Ishikawa (cell line): ENCODE data around the gene TMEM138.

Experiments used
- CEBPB ChIP-seq: IDR thresholded peaks from 2 replicates; pipeline ENCODE4 v1.6.1; 2012
- CREB1 ChIP-seq: IDR thresholded peaks from 2 replicates; pipeline ENCODE4 v1.6.1; 2012; ENCODE audit warnings: low read depth
- EGR1 ChIP-seq: IDR thresholded peaks from 2 replicates; pipeline ENCODE4 v1.6.1; 2012
- EP300 ChIP-seq: IDR thresholded peaks from 2 replicates; pipeline ENCODE4 v1.6.1; 2012; ENCODE audit warnings: borderline replicate concordance
- FOXM1 ChIP-seq: IDR thresholded peaks from 2 replicates; pipeline ENCODE4 v1.6.1; 2012; ENCODE audit warnings: low read depth, borderline replicate concordance
- MAX ChIP-seq: IDR thresholded peaks from 2 replicates; pipeline ENCODE4 v1.6.1; 2012
- RAD21 ChIP-seq: IDR thresholded peaks from 2 replicates; pipeline ENCODE4 v1.6.1; 2012; ENCODE audit warnings: low read depth
- REST ChIP-seq: IDR thresholded peaks from 2 replicates; pipeline ENCODE4 v1.6.1; 2012; ENCODE audit warnings: low read depth, mild to moderate bottlenecking
- USF1 ChIP-seq: IDR thresholded peaks from 2 replicates; pipeline ENCODE4 v1.6.1; 2012
- ZBTB7A ChIP-seq: IDR thresholded peaks from 2 replicates; pipeline ENCODE4 v1.6.1; 2012; ENCODE audit warnings: low read depth

GRCh38 chr11:61315260-61315659 is 46.9 kb upstream of the TMEM138 start:
- TF ChIP-seq ZBTB7A (no peak), CEBPB (no peak), REST (no peak), CREB1 (no peak), FOXM1 (no peak), MAX (no peak), RAD21 (no peak), EGR1 (no peak), USF1 (no peak), EP300 (no peak)
